ENCODE data around the gene PEX11A.

Gene PEX11A

DNA sequence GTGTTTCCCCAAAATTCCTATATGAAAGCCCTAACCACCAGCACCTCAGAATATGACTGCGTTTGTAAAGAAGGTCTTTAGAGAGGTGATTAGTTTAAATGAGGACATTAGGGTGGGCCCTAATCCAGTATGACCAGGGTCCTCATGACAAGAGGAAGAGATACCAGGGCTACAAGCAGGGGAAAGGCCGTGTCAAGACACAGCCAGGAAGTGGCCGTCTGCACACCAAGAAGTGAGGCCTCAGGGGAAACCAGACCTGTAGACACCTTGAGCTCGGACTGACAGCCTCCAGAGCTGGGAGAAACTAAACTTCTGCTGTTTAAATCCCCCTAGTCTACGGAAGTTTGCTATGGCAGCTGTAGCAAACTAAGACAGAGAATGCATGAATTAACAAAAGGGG is 49.5 kb downstream of the PEX11A start:
- TF ChIP-seq, protein P1, sequence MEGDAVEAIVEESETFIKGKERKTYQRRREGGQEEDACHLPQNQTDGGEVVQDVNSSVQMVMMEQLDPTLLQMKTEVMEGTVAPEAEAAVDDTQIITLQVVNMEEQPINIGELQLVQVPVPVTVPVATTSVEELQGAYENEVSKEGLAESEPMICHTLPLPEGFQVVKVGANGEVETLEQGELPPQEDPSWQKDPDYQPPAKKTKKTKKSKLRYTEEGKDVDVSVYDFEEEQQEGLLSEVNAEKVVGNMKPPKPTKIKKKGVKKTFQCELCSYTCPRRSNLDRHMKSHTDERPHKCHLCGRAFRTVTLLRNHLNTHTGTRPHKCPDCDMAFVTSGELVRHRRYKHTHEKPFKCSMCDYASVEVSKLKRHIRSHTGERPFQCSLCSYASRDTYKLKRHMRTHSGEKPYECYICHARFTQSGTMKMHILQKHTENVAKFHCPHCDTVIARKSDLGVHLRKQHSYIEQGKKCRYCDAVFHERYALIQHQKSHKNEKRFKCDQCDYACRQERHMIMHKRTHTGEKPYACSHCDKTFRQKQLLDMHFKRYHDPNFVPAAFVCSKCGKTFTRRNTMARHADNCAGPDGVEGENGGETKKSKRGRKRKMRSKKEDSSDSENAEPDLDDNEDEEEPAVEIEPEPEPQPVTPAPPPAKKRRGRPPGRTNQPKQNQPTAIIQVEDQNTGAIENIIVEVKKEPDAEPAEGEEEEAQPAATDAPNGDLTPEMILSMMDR (IDR thresholded peaks at IDR 0.05; ENCODE audit: low read depth, low read length, missing control alignments): no peak
- no peaks in the 10 kb centered on the region for H3K27me3 ChIP-seq (replicated peaks)
- in situ Hi-C loops (cut with HindIII; ENCODE audit: low pct_ligation_motif_present, low sequenced_read_pairs): no loop called here
- no peak overlapping the region for H3K4me3 ChIP-seq (ENCODE audit: low read depth, low read length)
- no peak overlapping the region for H3K27ac ChIP-seq
- DNase-seq: no peak
- H3K36me3 ChIP-seq (replicated peaks): peaks cover 13% of the 10 kb centered on the region

DNA sequence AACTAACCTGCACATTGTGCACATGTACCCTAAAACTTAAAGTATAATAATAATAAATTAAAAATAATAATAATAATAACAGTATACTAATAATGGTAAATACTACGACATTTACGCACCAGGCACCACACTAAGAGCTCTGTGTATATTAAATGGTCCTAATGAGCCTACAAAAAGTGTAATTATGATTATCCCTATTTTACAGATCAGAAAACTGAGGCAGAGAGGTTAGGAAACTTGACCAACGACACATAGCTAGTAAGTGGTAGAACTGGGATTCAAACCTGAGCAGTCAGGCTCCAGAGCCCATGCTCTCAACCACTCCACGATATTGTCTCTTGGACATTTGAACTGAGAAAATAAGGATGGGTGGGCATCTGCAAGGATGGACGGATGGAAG is 50.3 kb downstream of the PEX11A start:
- no peak for DNase-seq
- H3K36me3 ChIP-seq (replicated peaks): peaks cover 13% of the 10 kb centered on the region
- H3K4me3 ChIP-seq (ENCODE audit: low read depth, low read length): no peak overlapping the region
- H3K27ac ChIP-seq: no peak overlapping the region
- TF ChIP-seq, protein P1 (IDR thresholded peaks at IDR 0.05; ENCODE audit: low read depth, low read length, missing control alignments): no peak
- H3K27me3 ChIP-seq (replicated peaks): no peaks in the 10 kb centered on the region
- in situ Hi-C loops (cut with HindIII; ENCODE audit: low pct_ligation_motif_present, low sequenced_read_pairs): no loop called here

DNA sequence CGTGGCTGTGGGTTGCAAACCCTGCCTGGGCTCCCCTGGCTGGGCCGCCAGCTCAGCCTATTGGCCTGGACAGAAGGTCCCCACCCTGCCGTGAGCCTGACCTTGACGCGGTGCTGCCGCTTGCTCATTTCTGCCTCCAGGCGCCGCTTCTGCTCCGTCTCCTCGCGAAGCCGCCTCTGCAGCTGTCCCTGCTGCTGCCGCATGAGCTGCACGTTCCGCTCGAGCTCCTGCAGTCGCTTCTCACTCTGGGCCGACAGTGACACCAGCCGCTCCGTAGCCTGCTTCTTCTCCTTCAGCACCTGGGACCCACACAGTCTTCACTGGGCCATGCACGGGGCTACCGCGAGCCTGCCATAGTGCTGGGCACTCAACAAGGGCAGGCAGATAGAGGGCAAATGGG is 57.0 kb downstream of the PEX11A start:
- TF ChIP-seq, protein P1 (IDR thresholded peaks at IDR 0.05; ENCODE audit: low read depth, low read length, missing control alignments): no peak
- Histone ChIP-seq H3K27me3 (replicated peaks) (no peaks in the 10 kb centered on the region), H3K36me3 (replicated peaks) (peaks cover 41% of the 10 kb centered on the region), H3K27ac (no peak overlapping the region), H3K4me3 (ENCODE audit: low read depth, low read length) (no peak overlapping the region)
- no peak for DNase-seq
- in situ Hi-C loops (cut with HindIII; ENCODE audit: low pct_ligation_motif_present, low sequenced_read_pairs): no loop called here

GRCh38 chr15:89632563-89633430 is 57.8 kb downstream of the PEX11A start:
- Histone ChIP-seq H3K4me3 (ENCODE audit: low read depth, low read length) (no peak overlapping the region), H3K36me3 (replicated peaks) (peaks cover 49% of the 10 kb centered on the region), H3K27me3 (replicated peaks) (no peaks in the 10 kb centered on the region), H3K27ac (no peak overlapping the region)
- TF ChIP-seq, protein P1 (IDR thresholded peaks at IDR 0.05; ENCODE audit: low read depth, low read length, missing control alignments): no peak
- in situ Hi-C loops (cut with HindIII; ENCODE audit: low pct_ligation_motif_present, low sequenced_read_pairs): no loop called here
- no peak for DNase-seq

GRCh38 chr15:89631902-89632264 is 58.7 kb downstream of the PEX11A start:
- Histone ChIP-seq H3K27me3 (replicated peaks) (no peaks in the 10 kb centered on the region), H3K36me3 (replicated peaks) (peaks cover 58% of the 10 kb centered on the region), H3K27ac (no peak overlapping the region), H3K4me3 (ENCODE audit: low read depth, low read length) (no peak overlapping the region)
- in situ Hi-C loops (cut with HindIII; ENCODE audit: low pct_ligation_motif_present, low sequenced_read_pairs): no loop called here
- no peak for DNase-seq
- TF ChIP-seq, protein P1 (IDR thresholded peaks at IDR 0.05; ENCODE audit: low read depth, low read length, missing control alignments): no peak
